Measurements from ENCODE around the gene SEMA6B.

SEMA6B gene

DNA sequence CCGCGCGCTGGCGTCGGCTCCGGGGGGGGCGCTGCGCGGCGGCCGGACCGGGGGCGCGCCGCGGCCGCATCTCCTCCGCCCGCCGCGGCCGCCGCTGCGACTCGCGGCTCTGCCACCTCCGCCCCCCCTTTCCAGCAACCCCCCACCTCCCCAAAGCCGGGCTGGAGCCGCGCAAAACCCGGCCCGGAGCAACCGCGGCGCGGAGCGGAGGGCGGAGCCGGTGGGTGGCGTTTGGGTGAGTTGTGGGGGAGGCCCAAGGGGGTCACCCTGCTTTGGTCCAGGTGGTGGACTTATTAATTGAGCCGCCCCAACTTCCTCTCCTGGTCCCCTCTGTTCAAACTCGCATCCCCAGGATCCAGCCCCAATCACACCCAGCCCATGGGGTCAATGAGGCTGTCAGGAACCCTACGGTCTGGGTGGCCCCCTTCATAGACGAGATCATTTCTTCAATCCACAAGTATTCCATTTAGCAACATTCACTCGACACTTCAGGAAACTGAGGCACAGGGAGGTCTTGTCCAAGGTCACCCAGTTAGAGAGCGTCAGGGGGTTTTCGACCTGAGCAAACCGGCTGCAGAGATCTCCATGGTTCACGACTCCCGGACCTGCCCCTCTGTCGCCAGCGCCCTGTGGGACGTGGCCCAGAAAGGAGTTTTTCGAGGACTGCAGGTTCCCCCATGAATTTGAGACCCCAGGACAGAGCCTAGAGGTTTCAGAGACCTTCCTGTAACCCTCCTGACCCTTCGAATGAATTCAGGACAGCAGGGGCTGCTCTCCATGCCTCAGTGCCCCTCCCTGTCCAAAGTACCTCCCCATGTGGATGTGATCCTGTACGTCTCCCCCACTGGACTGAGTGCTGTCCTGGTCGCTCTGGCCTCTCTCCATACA lies 22.4 kb upstream of the SEMA6B start:
- no peak for DNase-seq (ENCODE audit: extremely low read depth, low read depth)
- TF ChIP-seq, protein P1, sequence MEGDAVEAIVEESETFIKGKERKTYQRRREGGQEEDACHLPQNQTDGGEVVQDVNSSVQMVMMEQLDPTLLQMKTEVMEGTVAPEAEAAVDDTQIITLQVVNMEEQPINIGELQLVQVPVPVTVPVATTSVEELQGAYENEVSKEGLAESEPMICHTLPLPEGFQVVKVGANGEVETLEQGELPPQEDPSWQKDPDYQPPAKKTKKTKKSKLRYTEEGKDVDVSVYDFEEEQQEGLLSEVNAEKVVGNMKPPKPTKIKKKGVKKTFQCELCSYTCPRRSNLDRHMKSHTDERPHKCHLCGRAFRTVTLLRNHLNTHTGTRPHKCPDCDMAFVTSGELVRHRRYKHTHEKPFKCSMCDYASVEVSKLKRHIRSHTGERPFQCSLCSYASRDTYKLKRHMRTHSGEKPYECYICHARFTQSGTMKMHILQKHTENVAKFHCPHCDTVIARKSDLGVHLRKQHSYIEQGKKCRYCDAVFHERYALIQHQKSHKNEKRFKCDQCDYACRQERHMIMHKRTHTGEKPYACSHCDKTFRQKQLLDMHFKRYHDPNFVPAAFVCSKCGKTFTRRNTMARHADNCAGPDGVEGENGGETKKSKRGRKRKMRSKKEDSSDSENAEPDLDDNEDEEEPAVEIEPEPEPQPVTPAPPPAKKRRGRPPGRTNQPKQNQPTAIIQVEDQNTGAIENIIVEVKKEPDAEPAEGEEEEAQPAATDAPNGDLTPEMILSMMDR (IDR thresholded peaks at IDR 0.05; ENCODE audit: low read depth, low read length), result no peak

DNA sequence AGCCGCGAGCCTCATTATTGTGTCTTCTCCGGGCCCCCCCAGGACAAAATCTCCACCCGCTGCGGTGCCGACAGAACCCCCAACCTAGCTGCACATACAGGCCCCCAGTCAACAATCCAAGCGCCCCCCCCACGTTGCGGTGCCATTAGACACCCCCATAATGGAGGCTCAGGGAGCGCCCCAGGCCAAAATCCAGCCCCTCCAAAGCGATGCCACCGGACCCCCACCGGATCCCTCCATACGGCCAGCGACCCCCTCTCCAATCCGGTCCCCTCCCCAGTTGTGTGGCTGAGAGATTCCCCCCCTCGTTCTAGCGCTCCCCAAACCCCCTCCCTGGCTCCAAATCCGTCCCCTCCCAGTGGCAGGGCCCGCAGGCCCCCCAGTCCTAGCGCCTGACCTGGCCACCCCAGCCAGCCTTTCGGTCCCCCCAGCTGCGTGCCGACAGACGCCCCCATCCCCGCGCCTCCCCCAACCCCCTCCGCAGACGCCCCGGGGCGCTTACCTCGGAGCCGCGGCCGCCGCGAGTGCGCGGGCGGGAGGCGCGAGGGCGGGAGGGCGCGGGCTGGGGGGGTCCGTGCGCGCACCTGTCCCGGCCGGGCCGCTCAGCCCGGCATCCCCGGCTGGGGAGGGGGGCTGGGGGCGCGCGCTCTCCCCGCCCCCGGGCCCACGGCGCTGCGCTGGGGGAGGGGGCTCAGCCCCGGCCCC lies 21.6 kb upstream of the SEMA6B start:
- TF ChIP-seq, protein P1 (IDR thresholded peaks at IDR 0.05; ENCODE audit: low read depth, low read length), result no peak
- DNase-seq (ENCODE audit: extremely low read depth, low read depth), result no peak

DNA sequence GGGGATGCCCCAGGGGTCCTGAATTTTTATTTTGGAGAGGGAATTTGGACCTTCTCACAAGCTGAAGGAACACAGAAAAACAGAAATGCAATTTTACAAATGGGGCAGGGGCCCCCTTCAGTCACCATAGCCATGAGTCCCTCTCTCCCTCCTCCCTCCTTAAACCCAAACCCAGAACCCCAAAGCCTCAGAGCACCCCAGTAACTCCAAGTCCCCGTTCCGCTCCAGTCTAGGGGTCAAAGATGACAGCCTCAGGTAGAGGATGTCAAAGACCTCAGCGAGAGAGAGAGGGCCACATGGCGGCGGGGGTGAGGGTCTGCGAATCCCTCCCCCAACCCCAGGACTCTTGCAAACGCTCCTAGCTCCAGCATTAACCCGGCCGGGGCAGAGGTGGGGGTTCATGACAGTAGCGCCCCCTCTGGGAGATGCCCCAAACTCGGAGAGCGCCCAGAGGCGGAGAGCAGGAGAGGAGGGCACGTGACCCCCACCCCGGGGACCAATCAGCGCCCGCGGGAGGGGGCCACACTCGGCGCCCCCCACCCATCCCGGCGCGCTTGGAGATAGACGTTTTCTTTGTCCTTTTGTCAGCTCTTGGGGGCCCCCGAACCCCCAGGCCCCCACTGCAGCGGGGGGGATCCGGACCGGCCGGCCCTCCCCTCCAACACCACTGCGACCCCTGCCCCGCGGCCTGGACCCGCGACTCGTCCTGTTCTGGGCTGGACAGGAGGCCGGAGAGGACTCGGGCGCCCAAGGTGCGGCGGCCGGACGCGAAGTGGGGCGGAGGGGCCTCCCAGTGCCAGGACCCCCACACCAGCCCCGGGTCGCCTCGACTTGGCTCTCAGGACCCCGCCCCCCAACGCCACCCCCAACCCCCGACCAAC lies 20.8 kb upstream of the SEMA6B start:
- TF ChIP-seq, protein P1 (IDR thresholded peaks at IDR 0.05; ENCODE audit: low read depth, low read length), result peak; percentile 3
- DNase-seq (ENCODE audit: extremely low read depth, low read depth), result no peak

DNA sequence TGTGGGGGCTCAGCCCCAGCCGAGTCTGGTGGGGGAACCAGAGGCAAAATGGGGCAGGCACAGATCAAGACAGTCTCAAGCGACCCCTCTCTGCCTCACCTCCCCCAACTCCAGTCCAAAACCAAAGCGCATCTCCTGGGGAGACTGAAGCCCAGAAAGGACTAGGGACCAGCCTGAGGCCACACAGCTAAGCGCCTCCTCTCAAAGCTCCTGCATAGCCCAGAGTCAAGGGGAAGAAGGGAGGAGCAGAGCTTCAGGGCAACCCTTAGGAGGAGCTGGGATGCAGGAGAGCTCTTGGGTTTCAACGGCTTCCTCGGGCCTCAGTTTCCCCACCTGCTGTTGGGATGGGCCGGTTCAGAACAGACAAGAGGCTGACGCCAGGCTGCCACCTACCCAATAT lies 19.9 kb upstream of the SEMA6B start:
- DNase-seq (ENCODE audit: extremely low read depth, low read depth), result no peak
- TF ChIP-seq, protein P1 (IDR thresholded peaks at IDR 0.05; ENCODE audit: low read depth, low read length), result no peak

DNA sequence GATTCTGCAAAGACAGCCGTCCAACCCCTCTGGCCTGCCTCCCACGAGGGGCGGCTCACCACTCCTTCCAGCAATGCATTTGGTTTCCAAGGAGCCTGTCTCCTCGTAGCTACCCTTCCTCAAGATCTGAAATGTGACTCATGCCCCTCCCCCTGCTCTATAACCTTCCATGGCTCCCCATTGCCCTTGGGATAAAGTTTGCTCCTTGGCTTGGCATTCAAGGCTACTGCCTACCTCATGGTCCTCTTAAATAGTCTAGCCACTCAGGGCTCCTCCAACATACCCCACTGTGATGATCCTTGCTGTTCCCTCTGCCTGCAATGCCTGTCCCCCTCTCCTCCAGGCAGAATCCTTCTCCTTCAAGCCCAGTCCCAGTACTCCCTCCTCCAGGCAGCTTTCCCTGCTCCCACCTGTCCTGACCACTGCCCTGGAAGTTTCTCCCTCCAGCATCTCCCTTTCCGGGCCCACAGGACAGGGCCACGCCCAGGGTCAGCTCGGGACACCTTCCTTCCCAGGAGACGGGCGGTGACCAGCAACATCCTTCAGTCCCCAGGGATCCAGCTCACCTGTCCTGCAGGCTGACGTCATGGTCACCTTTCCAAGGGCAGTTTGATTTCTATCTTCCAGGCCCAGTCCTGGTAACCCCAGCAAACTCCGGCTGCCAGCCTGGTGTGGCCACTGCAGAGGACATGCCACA lies 19.2 kb upstream of the SEMA6B start:
- TF ChIP-seq, protein P1 (IDR thresholded peaks at IDR 0.05; ENCODE audit: low read depth, low read length), result no peak
- no peak for DNase-seq (ENCODE audit: extremely low read depth, low read depth)

DNA sequence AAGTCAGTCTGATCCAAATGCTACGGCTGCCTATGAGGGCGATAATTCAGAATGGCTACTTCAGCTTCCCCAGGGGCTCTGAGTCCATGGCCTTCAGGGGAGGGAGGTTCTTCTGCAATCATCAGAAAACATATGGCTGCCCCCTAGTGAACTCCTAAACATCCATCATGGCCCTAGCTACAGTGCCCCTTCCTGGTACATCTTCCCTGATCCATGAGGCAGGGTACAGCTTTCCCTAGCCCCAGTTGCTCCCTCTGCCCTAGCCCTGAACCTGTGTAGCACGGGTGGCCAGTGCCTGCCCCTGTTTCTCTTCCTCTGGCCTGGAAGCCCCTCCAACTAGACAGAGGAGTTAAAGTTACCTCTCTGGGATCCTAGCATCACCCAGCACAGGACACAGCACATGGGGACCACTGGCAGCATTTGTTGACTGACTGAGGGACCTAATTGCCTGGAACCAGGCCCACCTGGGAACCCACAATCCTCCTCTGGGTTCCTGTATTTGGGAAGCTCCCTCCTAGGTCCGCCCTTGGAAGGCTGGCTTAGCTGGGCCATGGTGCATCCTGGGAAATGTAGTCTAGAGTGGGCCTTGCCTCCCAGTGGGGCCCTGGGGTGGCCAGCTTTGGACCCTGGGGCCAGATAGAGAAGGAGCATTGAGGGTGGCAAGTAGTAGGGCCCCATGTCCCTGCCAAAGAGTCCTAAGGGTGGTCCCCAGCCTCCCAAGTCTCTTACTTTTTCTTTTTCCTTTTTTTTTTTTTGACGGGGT lies 17.7 kb upstream of the SEMA6B start:
- DNase-seq (ENCODE audit: extremely low read depth, low read depth), result no peak
- TF ChIP-seq, protein P1 (IDR thresholded peaks at IDR 0.05; ENCODE audit: low read depth, low read length), result no peak

All from AG09319 (cell line).